SK-N-SH (cell line): Measurements from ENCODE around the gene MIGA2. TPM values are rescaled to one million over a fixed set of nuclear protein-coding genes. Genes with fewer than 3 reads are reported as not detected.

Source experiments
- CTCF ChIA-PET: fragments of 300-600, 350-600 bp; formaldehyde crosslinking; extraction: SDS; loops from one replicate; lab custom pipeline; 2021; lab: Yijun Ruan, JAX
- POLR2A ChIA-PET: fragments of 350-600 bp; sonication (Branson Sonifier 250); formaldehyde crosslinking; extraction: SDS; loops from one replicate; lab custom pipeline; 2020; ENCODE audit warnings: antibody characterized with exemption, inconsistent platforms; lab: Yijun Ruan, JAX
- DNase-seq: peaks from one replicate; pipeline ENCODE4 v3.0.0; 2012
- H2AFZ ChIP-seq: fragments of 200-600 bp; sonication (generic); 2 replicates; pipeline ENCODE4 v1.8.1; 2016; ENCODE audit warnings: antibody characterized with exemption, mild to moderate bottlenecking, low read depth
- H3F3A ChIP-seq: fragments of 200-600 bp; sonication (generic); replicated peaks from 2 replicates; pipeline ENCODE3; 2016; ENCODE audit warnings: antibody characterized with exemption, mild to moderate bottlenecking; ENCODE audit not compliant: insufficient read depth
- H3K27ac ChIP-seq, 2 experiments: fragments of 200-500 bp in 1 of 2; fragments of 200-600 bp in 1 of 2; sonication (Bioruptor generic) in 1 of 2; sonication (generic), shearing (Covaris generic) in 1 of 2; 2 replicates each; pipeline versions ENCODE4 v1.5.1 to v1.6.1; 2014 to 2016; ENCODE audit warnings: low read depth in 2 of 2, inconsistent platforms in 1 of 2, low read length in 1 of 2, mild to moderate bottlenecking in 1 of 2, mixed read lengths in 1 of 2
- H3K27me3 ChIP-seq: fragments of 200-600 bp; sonication (generic), shearing (Covaris generic); 2 replicates; pipeline ENCODE4 v1.6.1; 2016; ENCODE audit warnings: mixed run types; ENCODE audit not compliant: insufficient read depth
- H3K36me3 ChIP-seq, 2 experiments: fragments of 200-500 bp in 1 of 2; fragments of 200-600 bp in 1 of 2; sonication (Bioruptor generic) in 1 of 2; sonication (generic) in 1 of 2; replicated peaks in 1 of 2; 2 replicates each; pipeline versions ENCODE3 to v1.5.1; 2014 to 2016; ENCODE audit warnings: low read length in 1 of 2, mild to moderate bottlenecking in 1 of 2; ENCODE audit not compliant: insufficient read depth in 2 of 2, control insufficient read depth in 1 of 2
- H3K4me1 ChIP-seq, 2 experiments: fragments of 200-500 bp in 1 of 2; fragments of 200-600 bp in 1 of 2; sonication (Bioruptor generic) in 1 of 2; sonication (generic), shearing (Covaris generic) in 1 of 2; 2 replicates each; pipeline versions ENCODE4 v1.5.1 to v1.6.1; 2014 to 2016; ENCODE audit warnings: low read depth in 1 of 2, low read length in 1 of 2, mixed run types in 1 of 2; ENCODE audit not compliant: insufficient read depth in 2 of 2, control insufficient read depth in 1 of 2
- H3K4me2 ChIP-seq: fragments of 200-600 bp; sonication (generic), shearing (Covaris generic); 2 replicates; pipeline ENCODE4 v1.6.1; 2017; ENCODE audit warnings: mixed run types
- H3K4me3 ChIP-seq, 2 experiments: fragments of 200-500 bp in 1 of 2; fragments of 200-600 bp in 1 of 2; sonication (Bioruptor generic) in 1 of 2; sonication (generic), shearing (Covaris generic) in 1 of 2; 2 replicates each; pipeline versions ENCODE4 v1.5.1 to v1.8.1; 2014 to 2016; ENCODE audit warnings: low read depth in 2 of 2, inconsistent platforms in 1 of 2, low read length in 1 of 2, mild to moderate bottlenecking in 1 of 2, mixed read lengths in 1 of 2, moderate library complexity in 1 of 2
- H3K79me2 ChIP-seq: fragments of 200-600 bp; sonication (generic); 2 replicates; pipeline ENCODE4 v1.8.1; 2017; ENCODE audit warnings: mild to moderate bottlenecking; ENCODE audit not compliant: insufficient read depth
- H3K9ac ChIP-seq: fragments of 200-600 bp; sonication (generic); 2 replicates; pipeline ENCODE4 v1.6.1; 2017; ENCODE audit warnings: mixed run types
- H3K9me2 ChIP-seq: fragments of 200-600 bp; sonication (generic); 2 replicates; pipeline ENCODE4 v1.6.1; 2017; ENCODE audit warnings: mixed run types
- H3K9me3 ChIP-seq: fragments of 200-600 bp; sonication (generic); 2 replicates; pipeline ENCODE4 v1.6.1; 2017; ENCODE audit warnings: mixed run types, mild to moderate bottlenecking, moderate library complexity
- H4K20me1 ChIP-seq: fragments of 200-600 bp; sonication (generic); 2 replicates; pipeline ENCODE4 v1.6.1; 2017; ENCODE audit warnings: mild to moderate bottlenecking, mixed run types; ENCODE audit not compliant: insufficient read depth
- EZH2phosphoT487 ChIP-seq: fragments of 200-600 bp; sonication (generic); IDR thresholded peaks from 2 replicates; pipeline ENCODE4 v1.6.1; 2017; ENCODE audit warnings: low read depth, mixed run types, mild to moderate bottlenecking, antibody characterized with exemption, moderate library complexity, borderline replicate concordance
- FOSL2 ChIP-seq: IDR thresholded peaks from 2 replicates; pipeline ENCODE4 v1.4.0; 2012; ENCODE audit warnings: low read depth, mild to moderate bottlenecking, moderate library complexity, borderline replicate concordance
- FOXJ3 ChIP-seq: sonication (generic); formaldehyde crosslinking; IDR thresholded peaks from 2 replicates; pipeline ENCODE4 v1.5.1; 2020; ENCODE audit warnings: mild to moderate bottlenecking, missing genetic modification reagents
- FOXM1 ChIP-seq: IDR thresholded peaks from 2 replicates; pipeline ENCODE4 v1.4.0; 2012; ENCODE audit warnings: low read depth, mild to moderate bottlenecking
- POLR2AphosphoS5 ChIP-seq: IDR thresholded peaks from 2 replicates; pipeline ENCODE4 v1.6.1; 2012; ENCODE audit warnings: low read depth, low read length
- RCOR1 ChIP-seq: fragments of 150-350 bp; IDR thresholded peaks from 2 replicates; pipeline ENCODE4 v1.6.1; 2017; ENCODE audit warnings: antibody characterized with exemption, low read length
- WGBS: methylation state at CpG from one replicate; pipeline ENCODE4 v1.1.6; 2017; ENCODE audit warnings: low lambda C conversion rate; 5-methylcytosine and 5-hydroxymethylcytosine counted together
- polyA plus RNA-seq, 3 experiments: library from polyadenylated mRNA; depleted of rRNA; stranded (reverse); fragments of >200 nt; gene quantifications; 2 replicates each; pipeline ENCODE4 v1.2.3, GENCODE V29; 2012
- TF ChIP-seq, protein P1 (sequence below): fragments of 150-350 bp; IDR thresholded peaks from 2 replicates; pipeline ENCODE4 v1.6.1; 2016; ENCODE audit warnings: mild to moderate bottlenecking, low read depth, low read length
- TF ChIP-seq, protein P2 (sequence below): IDR thresholded peaks from 2 replicates; pipeline ENCODE4 v1.4.0; 2012; ENCODE audit warnings: low read depth, borderline replicate concordance

Gene MIGA2
- polyA plus RNA-seq, 1 of the 3 experiments (the other 2 are of a cell fraction): 21.2 TPM

- CTCF ChIA-PET: interaction anchor here (0.6 to 4.7 kb wide), 19 partner anchors 9 to 534 kb away, joined by 3 to 37 read pairs (median 4); partner anchors contain the start of genes DOLPP1 and SH3GLB2
Observed at GRCh38 chr9:129007035-129007765, 29.2 kb upstream of the MIGA2 start.

DNA sequence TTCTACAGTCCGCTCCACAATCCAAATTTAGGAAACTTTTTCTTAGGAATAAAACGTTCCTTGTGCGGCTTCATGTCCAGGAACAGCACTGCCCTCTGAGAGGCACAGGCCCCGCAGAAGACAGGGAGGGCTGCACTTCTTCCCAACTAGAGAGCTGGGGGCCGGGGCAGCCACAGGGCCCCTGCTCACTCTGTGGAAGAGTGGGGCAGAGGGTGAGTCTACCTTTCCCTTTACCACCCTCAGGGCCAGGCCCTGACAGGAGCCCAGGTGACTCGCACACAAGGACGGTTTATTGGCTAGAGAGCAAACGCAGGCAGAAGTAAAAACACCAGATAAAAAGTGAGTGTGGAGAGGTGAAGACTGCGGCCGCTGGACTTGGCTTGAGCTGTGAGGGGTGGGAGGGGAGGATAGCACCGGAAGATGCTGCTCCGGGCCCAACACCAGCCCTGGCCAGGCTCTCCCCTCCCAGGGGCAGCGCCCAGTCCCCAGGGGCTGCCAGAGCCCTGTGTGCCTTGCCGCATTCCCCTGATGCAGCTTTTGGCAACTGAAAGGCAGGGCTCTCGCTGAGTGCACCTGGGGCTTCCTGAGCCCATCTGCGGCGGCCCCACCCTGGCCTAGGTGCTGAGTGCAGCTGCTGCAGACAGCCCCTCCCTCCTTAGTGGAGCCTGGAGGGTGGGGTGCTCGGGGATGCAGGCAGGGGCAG lies 28.5 kb upstream of the MIGA2 start:
- H3K27ac ChIP-seq: no peak overlapping the region
- H3K9me3 ChIP-seq: no peaks in the 10 kb centered on the region
- H4K20me1 ChIP-seq: 0 out of 2 replicates have a peak, but pooled peaks cover 3% of the 10 kb centered on the region
- H3K4me2 ChIP-seq: no peak overlapping the region
- no peak for DNase-seq
- no peaks in the 10 kb centered on the region; a peak in 1 of 4 replicates for H3K4me1 ChIP-seq
- no peaks in the 10 kb centered on the region for H3K79me2 ChIP-seq
- peaks cover 4 to 56% of the 10 kb centered on the region in 2 experiments for H3K36me3 ChIP-seq
- TF ChIP-seq FOXJ3 (no peak), RCOR1 (no peak), FOXM1 (no peak), FOSL2 (no peak), EZH2phosphoT487 (no peak)
- TF ChIP-seq, protein P1, sequence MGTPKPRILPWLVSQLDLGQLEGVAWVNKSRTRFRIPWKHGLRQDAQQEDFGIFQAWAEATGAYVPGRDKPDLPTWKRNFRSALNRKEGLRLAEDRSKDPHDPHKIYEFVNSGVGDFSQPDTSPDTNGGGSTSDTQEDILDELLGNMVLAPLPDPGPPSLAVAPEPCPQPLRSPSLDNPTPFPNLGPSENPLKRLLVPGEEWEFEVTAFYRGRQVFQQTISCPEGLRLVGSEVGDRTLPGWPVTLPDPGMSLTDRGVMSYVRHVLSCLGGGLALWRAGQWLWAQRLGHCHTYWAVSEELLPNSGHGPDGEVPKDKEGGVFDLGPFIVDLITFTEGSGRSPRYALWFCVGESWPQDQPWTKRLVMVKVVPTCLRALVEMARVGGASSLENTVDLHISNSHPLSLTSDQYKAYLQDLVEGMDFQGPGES: no peak
- TF ChIP-seq, protein P2, sequence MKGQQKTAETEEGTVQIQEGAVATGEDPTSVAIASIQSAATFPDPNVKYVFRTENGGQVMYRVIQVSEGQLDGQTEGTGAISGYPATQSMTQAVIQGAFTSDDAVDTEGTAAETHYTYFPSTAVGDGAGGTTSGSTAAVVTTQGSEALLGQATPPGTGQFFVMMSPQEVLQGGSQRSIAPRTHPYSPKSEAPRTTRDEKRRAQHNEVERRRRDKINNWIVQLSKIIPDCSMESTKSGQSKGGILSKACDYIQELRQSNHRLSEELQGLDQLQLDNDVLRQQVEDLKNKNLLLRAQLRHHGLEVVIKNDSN: no peak
- H3K9ac ChIP-seq: no peak overlapping the region
- H3K9me2 ChIP-seq: no peaks in the 10 kb centered on the region
- H2AFZ ChIP-seq: no peak overlapping the region
- 95% methylated on average over 16 of the region's 18 CpGs for WGBS
- ChIA-PET CTCF (interaction anchor here (0.8 to 4.7 kb wide), 14 partner anchors 9 to 534 kb away, joined by 3 to 37 read pairs (median 4); partner anchors contain the start of gene DOLPP1), POLR2A (no interaction called here)
- H3F3A ChIP-seq: peaks cover 14% of the 10 kb centered on the region
- H3K4me3 ChIP-seq: no peak overlapping the region
- H3K27me3 ChIP-seq: no peaks in the 10 kb centered on the region

More at GRCh38 chr9:129007035-129007765, 29.2 kb upstream of the MIGA2 start:
- no peak for DNase-seq
- Histone ChIP-seq H3K36me3 (peaks cover 4 to 63% of the 10 kb centered on the region in 2 experiments), H3K4me2 (no peak overlapping the region), H3K9me2 (no peaks in the 10 kb centered on the region), H3K27ac (no peak overlapping the region), H3K9ac (no peak overlapping the region), H3K27me3 (no peaks in the 10 kb centered on the region), H3K4me3 (peak overlapping the region in 1 of 2 experiments; percentile 40; a peak in 1 of 4 replicates), H2AFZ (no peak overlapping the region), H3K4me1 (no peaks in the 10 kb centered on the region; a peak in 1 of 4 replicates), H4K20me1 (0 out of 2 replicates have a peak, but pooled peaks cover 3% of the 10 kb centered on the region), H3F3A (peaks cover 14% of the 10 kb centered on the region), H3K9me3 (no peaks in the 10 kb centered on the region), H3K79me2 (no peaks in the 10 kb centered on the region)
- WGBS: 93% methylated on average over 14 of the region's 14 CpGs
- POLR2A ChIA-PET: no interaction called here
- TF ChIP-seq FOXJ3 (no peak), POLR2AphosphoS5 (0 out of 2 replicates have a peak, but pooled peaks have one; percentile 14)
